ENCODE measurements around the gene TXK.

TXK gene

GRCh38 chr4:48134081-48134480, at the start of gene TXK:
TSS of gene TXK (minus strand) at chr4:48134250. CDS start at chr4:48134170, 80 bp downstream.
- DNase-seq (ENCODE audit: low read depth), result no peak
- TF ChIP-seq CTCF (IDR thresholded peaks at IDR 0.05; ENCODE audit: control insufficient read depth, extremely low read depth, insufficient read depth), result no peak
- no peak within 1 kb of the TSS for H3K4me3 ChIP-seq (ENCODE audit: low read depth, low read length)

- no peak for DNase-seq (ENCODE audit: low read depth)
These were observed 46.2 kb upstream of the TXK start for GRCh38 chr4:48180234-48180633.

GRCh38 chr4:48178931-48179330, 44.9 kb upstream of the TXK start:
- DNase-seq (ENCODE audit: low read depth), result no peak
- no peak overlapping the region for H3K4me3 ChIP-seq (ENCODE audit: low read depth, low read length)
- TF ChIP-seq CTCF (IDR thresholded peaks at IDR 0.05; ENCODE audit: control insufficient read depth, extremely low read depth, insufficient read depth), result no peak

More at GRCh38 chr4:48180234-48180633, 46.2 kb upstream of the TXK start:
- H3K4me3 ChIP-seq (ENCODE audit: low read depth, low read length), result no peak overlapping the region
- no peak for TF ChIP-seq CTCF (IDR thresholded peaks at IDR 0.05; ENCODE audit: control insufficient read depth, extremely low read depth, insufficient read depth)

- DNase-seq (ENCODE audit: low read depth), result no peak
- no peak for TF ChIP-seq CTCF (IDR thresholded peaks at IDR 0.05; ENCODE audit: control insufficient read depth, extremely low read depth, insufficient read depth)
- no peak overlapping the region for H3K4me3 ChIP-seq (ENCODE audit: low read depth, low read length)
These were observed 41.8 kb upstream of the TXK start for GRCh38 chr4:48175806-48176205.

GRCh38 chr4:48175328-48175727, 41.3 kb upstream of the TXK start:
- H3K4me3 ChIP-seq (ENCODE audit: low read depth, low read length), result no peak overlapping the region
- no peak for DNase-seq (ENCODE audit: low read depth)

GRCh38 chr4:48173056-48173991, 39.3 kb upstream of the TXK start:
- TF ChIP-seq CTCF (IDR thresholded peaks at IDR 0.05; ENCODE audit: control insufficient read depth, extremely low read depth, insufficient read depth), result no peak
- no peak overlapping the region for H3K4me3 ChIP-seq (ENCODE audit: low read depth, low read length)
- no peak for DNase-seq (ENCODE audit: low read depth)

More at GRCh38 chr4:48175328-48175727, 41.3 kb upstream of the TXK start:
- no peak for TF ChIP-seq CTCF (IDR thresholded peaks at IDR 0.05; ENCODE audit: control insufficient read depth, extremely low read depth, insufficient read depth)
